NCI-H345 (cell line): ENCODE data around the gene TCEANC2.

Experiments used
- DNase-seq: peaks from one replicate; lab custom pipeline; 2025; lab: John Stamatoyannopoulos, UW

TCEANC2 gene

GRCh38 chr1:54136269-54136896 lies 83.0 kb downstream of the TCEANC2 start:
- DNase-seq: no peak

DNA sequence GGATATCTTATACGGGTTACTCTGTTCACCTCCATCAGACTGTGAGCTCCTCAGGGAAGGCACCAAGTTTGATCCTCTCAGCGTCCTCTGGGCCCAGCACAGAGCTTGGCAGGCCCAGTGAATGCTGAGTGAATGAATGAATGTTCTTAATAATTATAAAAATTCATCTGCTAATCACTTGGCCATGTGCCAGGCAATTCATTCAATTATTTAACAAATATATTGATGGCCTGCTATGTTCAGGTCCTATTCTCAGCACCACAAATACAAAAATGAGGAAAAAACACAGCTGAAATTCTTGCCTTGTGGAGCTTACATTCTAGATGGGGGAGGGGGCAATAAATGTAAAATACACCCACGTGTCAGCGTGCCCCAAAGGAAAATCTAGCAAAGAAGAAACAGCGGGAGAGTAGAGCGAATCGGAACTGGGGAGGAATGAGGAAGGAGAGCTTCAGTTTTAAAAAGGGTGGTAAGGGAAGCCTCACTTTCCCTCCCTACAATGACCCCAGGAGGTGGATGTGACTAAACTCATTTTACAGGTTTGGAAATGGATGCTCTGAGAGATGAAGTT lies 83.6 kb downstream of the TCEANC2 start:
- DNase-seq: no peak

- DNase-seq: no peak
Observed at GRCh38 chr1:54137534-54138061, 84.2 kb downstream of the TCEANC2 start.

DNA sequence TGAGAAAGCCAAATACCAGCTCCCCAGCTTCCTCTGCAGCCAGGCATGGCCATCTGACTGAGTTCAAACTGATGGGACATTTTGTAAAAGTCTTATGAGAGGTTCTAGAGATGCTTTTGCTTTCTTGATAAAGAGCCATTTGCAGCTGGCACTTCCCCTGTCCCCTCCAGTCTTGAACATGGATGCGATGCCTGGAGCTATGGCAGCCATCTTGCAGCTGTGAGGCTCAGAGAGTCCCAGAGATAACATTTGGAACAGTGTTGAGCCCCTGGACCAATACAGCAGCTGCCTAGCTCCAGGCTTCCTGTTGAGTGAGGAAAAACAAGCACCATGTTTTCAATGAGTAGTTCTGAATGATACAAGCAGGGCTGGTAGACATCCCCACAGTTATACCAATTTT lies 85.6 kb downstream of the TCEANC2 start:
- DNase-seq: no peak

- DNase-seq: no peak
Observed at GRCh38 chr1:54139711-54140110, 86.3 kb downstream of the TCEANC2 start.

DNA sequence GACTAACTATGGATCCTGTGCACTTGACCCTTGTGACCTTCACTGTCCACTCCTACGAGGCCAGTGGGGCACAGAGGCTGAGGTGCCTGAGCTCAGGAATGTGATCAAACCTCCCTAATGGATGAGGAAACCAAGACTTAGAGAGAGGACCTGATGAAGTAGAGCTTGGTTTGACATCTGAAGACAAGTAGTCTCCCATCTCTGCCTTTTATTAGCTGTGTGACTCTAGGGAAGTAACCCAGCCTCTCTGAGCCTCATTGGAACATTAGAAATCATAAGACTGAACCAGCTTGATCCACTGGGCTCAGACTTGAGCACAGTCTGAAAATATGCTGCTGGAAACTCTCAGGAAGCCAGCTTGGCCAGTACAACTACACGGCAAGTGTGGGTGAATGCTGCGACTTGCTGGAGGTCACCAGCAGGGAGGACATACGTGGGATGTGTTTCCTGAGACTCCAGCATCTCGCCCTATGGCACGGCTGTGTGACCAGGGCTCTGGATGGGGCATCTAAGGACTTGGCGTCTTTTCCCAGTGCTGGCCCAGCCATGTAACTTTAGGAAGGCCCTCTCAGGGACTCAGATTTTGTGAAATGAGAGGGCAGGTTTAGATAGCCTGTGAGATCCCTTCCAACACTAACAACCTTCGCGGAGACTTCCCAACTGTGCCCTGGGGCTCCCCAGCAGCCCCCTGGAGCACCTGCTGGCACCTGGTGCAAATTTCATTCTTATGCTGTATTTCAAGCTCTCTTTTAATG lies 88.9 kb downstream of the TCEANC2 start:
- no peak for DNase-seq

GRCh38 chr1:54144366-54144765 lies 91.0 kb downstream of the TCEANC2 start:
- DNase-seq: no peak

- no peak for DNase-seq
Observed at GRCh38 chr1:54149734-54150133, 96.3 kb downstream of the TCEANC2 start.

DNA sequence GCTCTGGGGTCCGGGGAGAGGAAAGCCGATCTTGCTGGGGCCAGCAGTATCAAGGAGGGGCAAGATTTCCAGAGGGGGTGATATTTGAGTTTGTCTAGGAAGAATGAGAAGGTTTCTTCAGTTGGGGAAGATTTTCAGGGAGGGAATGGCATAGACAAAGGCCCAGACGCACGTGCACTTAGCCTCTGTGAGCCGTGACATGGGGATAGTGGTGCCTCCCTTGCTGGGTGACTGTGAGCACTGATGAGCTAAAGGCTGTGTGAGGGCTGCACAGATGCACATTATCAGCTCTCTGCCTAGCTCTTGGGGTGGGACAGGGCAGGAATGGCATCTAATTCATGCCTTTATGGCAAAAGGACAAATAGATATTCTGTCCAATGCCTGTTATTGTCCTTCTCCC lies 97.6 kb downstream of the TCEANC2 start:
- no peak for DNase-seq

- DNase-seq: no peak
Observed at GRCh38 chr1:54152696-54153095, 99.3 kb downstream of the TCEANC2 start, which contains the start of gene CDCP2. Gene CDCP2 (minus strand): TSS chr1:54153000. CDS start chr1:54152922, 78 bp downstream.

DNA sequence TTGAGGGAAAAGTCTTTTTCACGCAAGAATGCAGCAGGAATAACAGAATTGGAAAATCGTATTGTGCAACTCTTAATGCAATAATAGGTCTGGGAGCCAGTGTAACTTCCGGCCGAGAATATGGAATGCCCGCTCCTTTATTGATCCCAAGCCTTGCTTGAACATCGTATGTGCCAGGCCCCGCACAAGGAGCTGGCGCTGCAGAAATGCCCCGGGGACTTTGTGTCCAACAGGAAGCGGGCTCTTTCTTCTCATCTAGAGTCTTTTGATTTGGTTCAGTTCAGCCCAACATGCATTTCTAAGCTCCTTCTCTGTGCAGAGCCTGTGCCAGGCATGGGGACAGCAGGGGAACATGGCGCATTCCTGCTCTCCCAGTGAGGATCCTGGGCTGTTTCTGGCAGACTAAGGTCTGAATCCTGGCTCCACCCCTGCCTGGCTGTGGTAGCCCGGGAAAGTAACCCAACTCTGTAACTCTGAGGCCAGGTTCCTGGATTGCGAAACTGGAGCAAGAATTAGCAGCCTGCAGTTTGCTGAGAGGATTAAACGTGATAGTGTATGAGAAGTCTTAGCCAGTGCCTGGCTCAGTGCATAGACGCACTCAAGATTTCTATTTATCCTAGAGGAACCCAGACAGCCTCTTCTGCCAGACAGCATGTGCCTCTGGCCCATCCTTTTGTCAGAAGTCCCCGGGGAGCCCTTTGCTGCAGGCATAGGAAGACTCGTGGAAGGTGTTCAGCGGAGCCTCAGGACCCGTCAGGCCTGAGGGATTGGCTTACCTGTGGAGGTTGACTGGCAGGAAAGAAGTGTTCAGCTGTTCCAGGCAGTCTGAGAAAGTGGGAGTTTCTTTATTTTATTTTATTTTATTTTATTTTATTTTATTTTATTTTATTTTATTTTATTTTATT lies 100.4 kb downstream of the TCEANC2 start:
- peak; percentile 15 for DNase-seq
